Neural progenitor cell (in vitro differentiated cells): Measurements from ENCODE around the gene PRDM16.

ENCODE experiments used
- EZH2 ChIP-seq: fragments of 200-600 bp; sonication (generic); IDR thresholded peaks from 2 replicates; pipeline ENCODE4 v1.6.1; 2017; ENCODE audit warnings: antibody characterized with exemption, mild to moderate bottlenecking, moderate library complexity
- EZH2phosphoT487 ChIP-seq: fragments of 200-600 bp; sonication (generic); IDR thresholded peaks from 2 replicates; pipeline ENCODE4 v1.6.1; 2017; ENCODE audit warnings: antibody characterized with exemption
- TF ChIP-seq, protein P1 (sequence below): fragments of 200-600 bp; sonication (generic); IDR thresholded peaks from 2 replicates; pipeline ENCODE4 v1.5.1; 2017; ENCODE audit warnings: antibody characterized with exemption, mild to moderate bottlenecking

DNA sequence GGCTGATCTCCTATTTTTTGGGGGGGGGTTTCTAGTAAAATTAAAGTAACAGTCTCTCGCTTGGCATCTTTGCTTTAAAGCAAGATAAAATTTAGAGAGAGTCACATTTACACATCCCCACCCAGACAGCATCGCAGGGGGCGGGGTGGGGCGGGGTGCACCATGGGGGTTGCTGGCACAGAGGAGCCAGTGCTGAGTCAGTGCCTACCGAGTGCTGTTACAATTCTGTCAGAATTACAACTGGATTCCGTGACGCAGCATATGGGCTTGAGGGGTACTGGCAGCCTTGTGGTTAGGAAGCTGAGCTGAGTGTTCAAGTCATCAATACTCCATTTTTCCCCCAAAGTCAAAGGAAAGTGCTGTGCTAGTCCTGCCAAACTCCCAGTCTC is 175.9 kb downstream of the PRDM16 start:
- TF ChIP-seq EZH2 (no peak), EZH2phosphoT487 (no peak)
- TF ChIP-seq, protein P1, sequence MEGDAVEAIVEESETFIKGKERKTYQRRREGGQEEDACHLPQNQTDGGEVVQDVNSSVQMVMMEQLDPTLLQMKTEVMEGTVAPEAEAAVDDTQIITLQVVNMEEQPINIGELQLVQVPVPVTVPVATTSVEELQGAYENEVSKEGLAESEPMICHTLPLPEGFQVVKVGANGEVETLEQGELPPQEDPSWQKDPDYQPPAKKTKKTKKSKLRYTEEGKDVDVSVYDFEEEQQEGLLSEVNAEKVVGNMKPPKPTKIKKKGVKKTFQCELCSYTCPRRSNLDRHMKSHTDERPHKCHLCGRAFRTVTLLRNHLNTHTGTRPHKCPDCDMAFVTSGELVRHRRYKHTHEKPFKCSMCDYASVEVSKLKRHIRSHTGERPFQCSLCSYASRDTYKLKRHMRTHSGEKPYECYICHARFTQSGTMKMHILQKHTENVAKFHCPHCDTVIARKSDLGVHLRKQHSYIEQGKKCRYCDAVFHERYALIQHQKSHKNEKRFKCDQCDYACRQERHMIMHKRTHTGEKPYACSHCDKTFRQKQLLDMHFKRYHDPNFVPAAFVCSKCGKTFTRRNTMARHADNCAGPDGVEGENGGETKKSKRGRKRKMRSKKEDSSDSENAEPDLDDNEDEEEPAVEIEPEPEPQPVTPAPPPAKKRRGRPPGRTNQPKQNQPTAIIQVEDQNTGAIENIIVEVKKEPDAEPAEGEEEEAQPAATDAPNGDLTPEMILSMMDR = no peak
